ENCODE results near the gene BOC. TPM values are rescaled to one million over a fixed set of nuclear protein-coding genes. Genes with fewer than 3 reads are reported as not detected.

The BOC gene
- total RNA-seq, 1 experiment from 2014 or later = 7.3 TPM

DNA sequence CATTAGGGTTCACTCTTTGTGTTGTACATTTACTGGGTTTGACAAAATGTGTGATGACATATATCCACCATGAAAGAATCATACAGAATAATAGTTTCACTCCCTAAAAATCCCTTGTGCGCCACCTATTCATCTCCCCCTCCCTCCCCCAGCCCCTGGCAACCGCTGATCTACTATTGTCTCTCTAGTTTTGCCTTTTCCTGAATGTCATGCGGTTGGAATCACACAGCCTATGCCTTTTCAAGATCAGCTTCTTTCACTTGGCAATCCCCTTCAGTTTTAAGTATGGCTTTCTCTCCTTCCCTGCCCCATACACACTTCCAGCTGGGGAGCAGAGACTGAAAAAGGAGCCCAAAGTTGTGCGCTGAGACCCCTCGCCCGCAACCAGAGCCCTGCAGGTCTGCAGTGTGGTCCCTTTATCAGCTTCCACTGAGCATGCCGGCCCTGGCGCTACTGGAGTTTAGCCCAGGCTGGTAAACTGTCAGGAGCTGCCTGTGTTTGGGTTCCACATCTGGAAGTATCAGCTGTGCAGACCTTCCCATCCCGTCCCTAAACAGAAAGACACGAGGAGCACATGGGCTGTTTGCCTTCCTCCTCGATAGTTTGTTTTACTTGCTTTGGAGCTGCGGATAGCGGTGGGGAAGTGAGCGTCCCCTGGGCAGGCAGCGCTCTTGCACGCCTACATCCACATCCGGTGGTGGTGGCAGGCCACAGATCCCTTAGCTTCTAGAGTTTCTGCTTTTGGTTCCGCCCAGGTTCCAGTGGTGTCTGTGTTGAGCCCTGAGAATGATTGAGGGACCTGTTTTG is 12.3 kb downstream of the BOC start:
- Histone ChIP-seq H3F3A (ENCODE audit: low read length, unreplicated experiment) (no peaks in the 10 kb centered on the region), H3K9me3 (ENCODE audit: low read length) (no peaks in the 10 kb centered on the region), H3K4me3 (ENCODE audit: low read length) (no peak overlapping the region), H3K27ac (ENCODE audit: low read length) (no peak overlapping the region), H4K20me1 (ENCODE audit: low read length) (no peaks in the 10 kb centered on the region), H3K9ac (ENCODE audit: low read length) (no peak overlapping the region), H3K79me2 (ENCODE audit: low read length) (no peaks in the 10 kb centered on the region), H3K9me2 (replicated peaks; ENCODE audit: low read length) (no peaks in the 10 kb centered on the region), H3K4me2 (ENCODE audit: low read length) (no peak overlapping the region), H3K27me3 (ENCODE audit: low read length) (no peaks in the 10 kb centered on the region), H3K36me3 (ENCODE audit: low read depth, low read length) (no peaks in the 10 kb centered on the region), H2AFZ (ENCODE audit: low read length) (no peak overlapping the region), H3K4me1 (ENCODE audit: insufficient read depth, low read length) (no peaks in the 10 kb centered on the region)
- intact Hi-C loops (cut with micrococcal nuclease) = no loop called here
- TF ChIP-seq EZH2 (IDR thresholded peaks at IDR 0.05; ENCODE audit: low read length, unreplicated experiment) (no peak), EZH2phosphoT487 (IDR thresholded peaks at IDR 0.05; ENCODE audit: borderline replicate concordance, low read length) (no peak)
- TF ChIP-seq, protein P1, sequence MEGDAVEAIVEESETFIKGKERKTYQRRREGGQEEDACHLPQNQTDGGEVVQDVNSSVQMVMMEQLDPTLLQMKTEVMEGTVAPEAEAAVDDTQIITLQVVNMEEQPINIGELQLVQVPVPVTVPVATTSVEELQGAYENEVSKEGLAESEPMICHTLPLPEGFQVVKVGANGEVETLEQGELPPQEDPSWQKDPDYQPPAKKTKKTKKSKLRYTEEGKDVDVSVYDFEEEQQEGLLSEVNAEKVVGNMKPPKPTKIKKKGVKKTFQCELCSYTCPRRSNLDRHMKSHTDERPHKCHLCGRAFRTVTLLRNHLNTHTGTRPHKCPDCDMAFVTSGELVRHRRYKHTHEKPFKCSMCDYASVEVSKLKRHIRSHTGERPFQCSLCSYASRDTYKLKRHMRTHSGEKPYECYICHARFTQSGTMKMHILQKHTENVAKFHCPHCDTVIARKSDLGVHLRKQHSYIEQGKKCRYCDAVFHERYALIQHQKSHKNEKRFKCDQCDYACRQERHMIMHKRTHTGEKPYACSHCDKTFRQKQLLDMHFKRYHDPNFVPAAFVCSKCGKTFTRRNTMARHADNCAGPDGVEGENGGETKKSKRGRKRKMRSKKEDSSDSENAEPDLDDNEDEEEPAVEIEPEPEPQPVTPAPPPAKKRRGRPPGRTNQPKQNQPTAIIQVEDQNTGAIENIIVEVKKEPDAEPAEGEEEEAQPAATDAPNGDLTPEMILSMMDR (conservative IDR thresholded peaks at IDR 0.05; ENCODE audit: low read depth, low read length) = no peak
- no TSS peak for BruUV-seq (replicated peaks)
- ATAC-seq (no peak), DNase-seq (no peak)
- ChIA-PET CTCF (no interaction called here), POLR2A (ENCODE audit: unreplicated experiment) (no interaction called here)

DNA sequence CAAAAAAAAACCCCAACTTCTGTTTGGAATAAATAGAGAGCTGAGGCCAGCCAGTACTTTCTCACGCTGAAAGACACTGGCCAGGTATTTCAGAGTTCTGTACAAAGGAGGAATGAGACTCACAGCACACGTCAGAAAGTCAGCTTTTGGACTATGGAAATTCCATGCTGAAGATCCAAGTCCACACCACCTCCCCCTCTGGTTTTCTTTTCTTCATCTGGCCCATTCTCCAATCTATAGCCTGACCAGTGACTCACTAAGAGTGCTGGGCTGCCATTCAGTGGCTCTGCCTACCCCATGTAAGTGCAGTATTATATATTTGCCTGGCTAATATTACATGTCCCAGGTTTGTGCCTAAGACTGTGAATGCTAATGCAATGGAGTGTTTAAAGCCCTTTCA is 13.9 kb downstream of the BOC start:
- Histone ChIP-seq H3K79me2 (ENCODE audit: low read length) (no peaks in the 10 kb centered on the region), H3K9ac (ENCODE audit: low read length) (no peak overlapping the region), H3K9me2 (replicated peaks; ENCODE audit: low read length) (no peaks in the 10 kb centered on the region), H4K20me1 (ENCODE audit: low read length) (no peaks in the 10 kb centered on the region), H2AFZ (ENCODE audit: low read length) (no peak overlapping the region), H3K27ac (ENCODE audit: low read length) (no peak overlapping the region), H3K27me3 (ENCODE audit: low read length) (no peaks in the 10 kb centered on the region), H3K36me3 (ENCODE audit: low read depth, low read length) (no peaks in the 10 kb centered on the region), H3K9me3 (ENCODE audit: low read length) (no peaks in the 10 kb centered on the region), H3F3A (ENCODE audit: low read length, unreplicated experiment) (no peaks in the 10 kb centered on the region), H3K4me2 (ENCODE audit: low read length) (no peak overlapping the region), H3K4me3 (ENCODE audit: low read length) (no peak overlapping the region), H3K4me1 (ENCODE audit: insufficient read depth, low read length) (no peaks in the 10 kb centered on the region)
- ChIA-PET CTCF (no interaction called here), POLR2A (ENCODE audit: unreplicated experiment) (no interaction called here)
- TF ChIP-seq, protein P1 (conservative IDR thresholded peaks at IDR 0.05; ENCODE audit: low read depth, low read length) = no peak
- TF ChIP-seq EZH2phosphoT487 (IDR thresholded peaks at IDR 0.05; ENCODE audit: borderline replicate concordance, low read length) (no peak), EZH2 (IDR thresholded peaks at IDR 0.05; ENCODE audit: low read length, unreplicated experiment) (no peak)
- no peak for DNase-seq
- ATAC-seq = no peak
- intact Hi-C loops (cut with micrococcal nuclease) = no loop called here
- BruUV-seq (replicated peaks) = no TSS peak

DNA sequence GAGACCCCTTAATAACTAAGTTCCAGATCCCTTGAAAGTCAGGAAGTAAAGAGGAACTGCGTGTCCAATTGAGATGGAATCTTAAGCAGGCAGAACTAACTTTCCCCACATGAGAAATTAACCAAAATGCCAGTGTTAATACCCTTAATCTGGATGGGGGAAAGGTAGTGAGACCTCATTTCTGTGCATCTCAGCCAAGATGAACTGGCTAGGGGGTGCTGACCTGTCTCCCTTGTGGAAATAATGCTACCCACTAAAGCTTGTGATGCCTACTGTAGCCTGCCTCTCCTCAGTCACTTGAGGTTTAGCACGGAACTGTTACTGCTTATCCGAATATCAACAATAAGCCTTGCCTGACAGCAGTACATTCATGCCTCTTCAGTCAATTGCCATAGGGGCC is 15.1 kb downstream of the BOC start:
- POLR2A ChIA-PET (ENCODE audit: unreplicated experiment) = no interaction called here
- H3K27me3 ChIP-seq (ENCODE audit: low read length) = no peaks in the 10 kb centered on the region
- no peaks in the 10 kb centered on the region for H4K20me1 ChIP-seq (ENCODE audit: low read length)
- peaks cover 10% of the 10 kb centered on the region for H3K4me1 ChIP-seq (ENCODE audit: insufficient read depth, low read length)
- H3K9me2 ChIP-seq (replicated peaks; ENCODE audit: low read length) = no peaks in the 10 kb centered on the region
- H3K27ac ChIP-seq (ENCODE audit: low read length) = no peak overlapping the region
- no peaks in the 10 kb centered on the region for H3K79me2 ChIP-seq (ENCODE audit: low read length)
- CTCF ChIA-PET = no interaction called here
- TF ChIP-seq, protein P1 (conservative IDR thresholded peaks at IDR 0.05; ENCODE audit: low read depth, low read length) = no peak
- no peak for TF ChIP-seq EZH2 (IDR thresholded peaks at IDR 0.05; ENCODE audit: low read length, unreplicated experiment)
- no peak for TF ChIP-seq EZH2phosphoT487 (IDR thresholded peaks at IDR 0.05; ENCODE audit: borderline replicate concordance, low read length)
- no peaks in the 10 kb centered on the region for H3K36me3 ChIP-seq (ENCODE audit: low read depth, low read length)
- H3K9ac ChIP-seq (ENCODE audit: low read length) = no peak overlapping the region
- H3K4me3 ChIP-seq (ENCODE audit: low read length) = no peak overlapping the region
- DNase-seq = no peak
- ATAC-seq = no peak
- intact Hi-C loops (cut with micrococcal nuclease) = no loop called here
- H3F3A ChIP-seq (ENCODE audit: low read length, unreplicated experiment) = peaks cover 3% of the 10 kb centered on the region
- no peak overlapping the region for H2AFZ ChIP-seq (ENCODE audit: low read length)
- H3K9me3 ChIP-seq (ENCODE audit: low read length) = no peaks in the 10 kb centered on the region
- BruUV-seq (replicated peaks) = no TSS peak
- no peak overlapping the region for H3K4me2 ChIP-seq (ENCODE audit: low read length)
